Islet precursor cell (in vitro differentiated cells): ENCODE results near the gene NEGR1.

Experiments
- DNase-seq: peaks from one replicate; pipeline ENCODE4 v3.0.0-alpha.2; 2018

Gene NEGR1

DNA sequence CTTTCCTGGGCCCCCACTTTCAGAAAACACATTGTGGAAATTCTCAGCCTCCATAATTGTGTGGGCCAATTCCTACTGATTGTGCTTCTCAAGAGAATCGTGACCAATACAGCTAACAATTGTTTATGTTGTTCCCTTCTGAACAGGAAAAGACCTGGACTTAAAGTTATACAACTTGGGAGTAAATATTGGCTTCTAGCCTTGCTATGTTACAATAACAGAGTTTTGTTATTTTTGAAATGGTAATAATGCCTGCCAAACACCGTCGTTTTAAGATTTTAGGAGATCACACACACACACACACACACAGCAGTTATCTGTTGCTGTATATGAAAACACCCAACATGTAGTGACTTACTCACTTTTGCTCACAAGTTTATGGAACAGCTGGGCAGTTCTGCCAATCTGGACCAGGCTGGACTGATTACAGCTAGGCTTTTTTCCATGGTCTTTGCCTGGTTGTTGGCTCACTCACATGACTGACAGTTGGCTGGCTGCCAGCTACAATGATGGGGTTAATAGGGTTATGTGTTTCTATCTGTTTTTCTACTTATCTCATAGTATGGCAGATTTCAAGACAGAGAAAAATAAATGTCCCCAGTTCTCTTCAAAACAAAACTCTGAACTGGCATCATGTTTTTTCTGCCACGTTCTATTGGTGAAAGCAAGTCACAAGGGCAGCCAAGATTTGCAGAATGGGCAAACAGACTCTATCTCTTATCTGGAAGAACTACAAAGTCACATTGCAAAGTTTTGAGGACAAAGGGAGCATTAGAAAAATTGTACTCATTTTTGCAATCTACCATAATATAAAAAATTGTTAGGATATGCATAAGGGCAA, 447.5 kb downstream of the NEGR1 start:
- no peak for DNase-seq

GRCh38 chr1:71831646-71832045, 450.7 kb downstream of the NEGR1 start:
- DNase-seq = no peak

GRCh38 chr1:71829346-71829745, 453.0 kb downstream of the NEGR1 start:
- DNase-seq = no peak

- peak; percentile 54 for DNase-seq
Observed at GRCh38 chr1:71828431-71829012, 453.8 kb downstream of the NEGR1 start.

DNA sequence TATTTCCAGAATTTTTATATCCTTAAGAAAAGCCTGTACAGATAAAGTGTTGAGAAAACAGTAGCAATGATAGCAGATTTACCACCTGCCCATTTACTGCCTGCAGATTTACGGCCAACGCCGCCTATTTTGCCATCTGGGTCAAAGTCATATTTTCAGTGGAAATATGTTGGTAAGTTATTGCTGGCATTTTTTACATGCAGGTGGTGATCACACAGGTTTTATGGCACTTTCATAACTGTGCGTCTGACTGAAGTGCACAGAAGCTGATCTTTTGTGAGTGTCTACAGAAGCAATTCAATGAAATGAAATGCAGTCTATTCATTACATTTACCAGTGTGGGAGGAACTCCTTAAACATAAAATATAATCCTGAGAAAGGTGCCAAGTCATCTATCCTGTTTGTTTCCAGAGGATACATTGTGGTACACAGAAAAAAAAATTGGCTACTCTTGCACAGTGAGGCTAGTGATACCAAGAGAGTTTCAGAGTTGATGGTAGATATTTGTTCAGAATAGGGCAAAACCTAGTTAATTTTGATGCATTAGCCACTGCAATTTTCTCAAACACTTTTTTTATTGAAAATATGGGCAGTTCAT, 458.5 kb downstream of the NEGR1 start:
- DNase-seq = no peak

DNA sequence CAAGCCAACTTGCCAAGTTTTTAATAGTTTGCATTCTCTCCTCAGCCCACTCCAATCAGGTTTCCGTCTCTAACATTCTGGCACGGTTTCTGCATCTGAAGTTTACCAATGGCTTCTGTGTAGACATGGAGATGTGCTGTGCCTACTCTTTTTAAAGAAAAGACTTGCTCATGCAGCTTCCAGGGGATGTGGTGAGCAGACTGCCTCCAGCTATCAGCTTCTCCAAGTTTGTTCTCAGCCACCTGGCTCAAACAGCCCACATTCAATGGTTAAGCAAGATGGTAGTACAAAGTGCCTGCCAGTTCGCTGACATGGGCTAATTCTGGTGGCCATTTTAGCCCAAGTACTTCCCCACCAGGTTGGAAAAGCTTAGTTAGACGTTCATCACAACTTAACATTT, 465.3 kb downstream of the NEGR1 start:
- no peak for DNase-seq

DNA sequence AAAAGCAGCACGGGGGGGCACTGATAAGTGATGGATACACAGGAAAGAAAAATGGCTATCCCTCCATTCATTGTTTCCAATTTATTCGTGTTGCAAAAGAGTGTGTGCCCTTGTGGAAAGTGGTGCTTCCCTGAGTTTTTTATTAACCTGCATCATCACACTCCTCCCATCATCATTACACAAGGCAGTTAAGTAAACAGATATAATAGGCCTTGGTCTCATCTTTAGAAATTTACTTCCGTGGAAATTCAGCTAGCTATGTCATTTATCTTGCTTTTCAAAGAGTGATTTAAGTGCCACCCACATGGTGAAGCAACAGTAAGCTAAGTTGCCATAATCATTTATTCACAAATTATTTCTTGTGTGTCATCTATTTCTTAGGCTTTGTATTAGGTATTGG, 473.3 kb downstream of the NEGR1 start:
- DNase-seq = no peak

DNA sequence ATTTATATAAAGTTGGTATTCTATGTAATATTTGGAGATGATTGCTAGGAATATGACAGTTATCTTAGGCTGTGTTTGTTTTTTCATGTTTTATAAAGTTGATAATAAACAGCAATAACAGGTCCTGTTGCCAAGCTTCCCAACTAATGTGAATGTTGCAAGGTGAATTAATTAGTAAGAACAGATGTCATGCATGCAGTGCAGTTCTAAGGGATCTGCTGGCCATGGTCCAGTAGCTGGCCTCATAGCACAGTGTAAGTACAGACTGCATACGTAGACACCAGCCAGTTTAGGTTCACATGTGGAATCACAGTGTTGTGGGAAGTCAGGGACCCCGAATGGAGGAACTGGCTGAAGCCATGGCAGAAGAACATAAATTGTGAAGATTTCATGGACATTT, 478.2 kb downstream of the NEGR1 start:
- DNase-seq = no peak

GRCh38 chr1:71796006-71796405, 486.3 kb downstream of the NEGR1 start:
- DNase-seq = peak; percentile 56

- no peak for DNase-seq
Observed at GRCh38 chr1:71792264-71792663, 490.1 kb downstream of the NEGR1 start.

DNA sequence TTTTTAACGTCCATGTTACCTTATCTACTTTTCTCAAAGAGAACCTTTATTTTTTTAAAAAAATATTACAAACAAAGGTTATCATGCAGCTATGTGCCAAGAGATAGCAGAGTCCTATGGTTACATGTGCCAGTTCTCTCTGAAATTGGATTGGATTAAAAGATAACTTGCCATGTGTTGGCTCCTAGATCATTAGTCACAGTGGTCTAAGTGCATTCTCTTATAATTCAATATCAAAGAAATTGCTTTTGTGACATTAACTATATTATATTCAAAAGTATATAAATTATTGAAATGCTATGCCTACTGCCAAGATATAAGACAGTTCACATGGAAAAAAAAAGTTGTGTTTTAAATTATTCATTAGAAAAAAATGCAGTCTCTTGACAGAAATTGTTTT, 494.2 kb downstream of the NEGR1 start:
- DNase-seq = no peak

DNA sequence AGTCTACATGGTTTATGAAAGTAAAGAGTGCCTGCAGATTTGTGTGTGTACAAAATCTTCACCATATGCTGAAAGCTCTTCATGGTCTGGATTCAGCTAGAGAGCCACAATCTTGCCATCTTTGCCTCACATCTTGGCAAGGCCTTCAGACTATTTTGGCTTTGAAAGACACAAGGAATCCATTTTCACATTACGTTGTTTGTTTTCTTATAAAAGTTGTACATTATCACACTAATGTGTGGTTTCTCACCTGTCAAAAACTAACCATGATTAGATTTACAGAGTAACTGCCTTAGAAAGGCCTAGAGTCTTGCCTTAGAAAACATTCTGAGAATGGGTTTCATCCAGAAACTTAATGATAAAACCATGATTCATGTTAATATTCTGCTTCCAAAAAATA, 494.6 kb downstream of the NEGR1 start:
- DNase-seq = no peak

DNA sequence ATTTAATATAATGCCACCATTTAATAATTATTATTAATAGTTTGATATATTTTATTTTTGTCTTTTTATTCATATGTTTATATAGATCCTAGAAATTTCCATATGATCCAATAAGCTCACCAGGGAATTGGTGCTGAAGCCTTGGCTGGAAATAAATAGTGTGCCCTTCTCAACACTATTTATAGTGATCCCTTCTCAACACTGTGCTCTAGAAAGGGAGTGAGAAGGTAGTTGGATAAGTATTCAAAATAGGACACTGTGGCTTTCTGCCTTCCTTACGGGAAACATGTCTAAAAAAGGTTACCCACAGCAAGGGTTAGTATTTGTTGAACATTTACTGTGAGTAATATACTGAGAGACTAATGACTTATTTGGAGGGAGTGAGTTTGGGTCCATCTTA, 496.1 kb downstream of the NEGR1 start:
- no peak for DNase-seq

GRCh38 chr1:71785450-71785849, 496.9 kb downstream of the NEGR1 start:
- no peak for DNase-seq

DNA sequence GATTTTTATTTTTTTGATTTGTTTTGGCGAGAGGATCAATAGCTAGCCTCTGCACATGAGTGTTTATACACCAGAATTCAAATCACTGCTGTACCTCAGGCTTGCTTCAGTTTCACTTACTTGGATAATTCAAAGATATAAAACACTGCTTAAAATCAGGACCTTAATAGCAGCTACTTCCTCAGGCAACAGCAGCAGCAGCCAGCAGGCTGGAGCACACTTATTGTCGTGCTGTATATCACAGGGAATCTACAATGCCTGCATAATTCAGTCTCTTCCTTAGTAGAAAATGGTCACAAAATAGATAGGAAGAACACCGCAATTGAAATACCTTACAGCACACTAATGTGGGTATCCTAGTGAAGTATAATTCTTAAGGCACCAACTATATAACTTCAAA, 497.3 kb downstream of the NEGR1 start:
- no peak for DNase-seq

GRCh38 chr1:71784241-71784640, 498.1 kb downstream of the NEGR1 start:
- no peak for DNase-seq

DNA sequence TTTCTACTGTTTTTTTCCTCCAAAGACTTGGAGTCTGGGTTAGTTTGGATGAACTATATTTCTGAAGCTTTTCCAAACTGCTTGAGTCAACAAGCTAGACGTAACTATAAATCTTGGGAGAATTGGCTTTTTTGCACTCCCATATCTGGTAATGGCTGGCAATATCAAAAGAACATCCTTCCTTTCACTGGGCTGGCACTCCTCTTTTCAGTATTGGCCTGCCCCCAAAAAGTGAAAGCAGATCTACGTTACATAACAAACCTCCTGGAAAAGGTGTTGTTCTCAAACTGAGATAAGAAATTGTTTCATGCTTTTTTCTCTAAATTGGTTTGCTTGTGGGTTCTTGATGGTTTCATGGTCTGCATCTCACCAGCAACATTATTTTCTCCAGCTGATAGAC, 499.3 kb downstream of the NEGR1 start:
- DNase-seq = no peak

DNA sequence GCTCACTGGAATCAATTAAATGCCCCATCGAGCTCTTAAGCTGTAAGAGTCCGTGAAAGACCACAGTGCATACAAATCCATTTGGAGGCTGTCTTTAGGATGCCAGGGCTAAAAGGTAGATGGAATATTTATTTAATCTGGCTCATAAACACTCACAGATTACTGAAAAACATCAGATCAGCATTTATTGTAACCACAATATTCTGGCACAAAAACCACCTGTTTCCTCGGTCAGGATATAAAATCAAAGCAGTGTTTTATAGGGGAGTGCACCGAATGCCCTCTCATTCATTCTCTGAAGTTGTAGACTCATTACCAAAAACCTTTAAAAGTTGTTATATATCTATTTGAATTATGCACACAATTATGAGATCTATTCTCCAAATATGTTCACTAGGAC, 500.9 kb downstream of the NEGR1 start:
- no peak for DNase-seq

DNA sequence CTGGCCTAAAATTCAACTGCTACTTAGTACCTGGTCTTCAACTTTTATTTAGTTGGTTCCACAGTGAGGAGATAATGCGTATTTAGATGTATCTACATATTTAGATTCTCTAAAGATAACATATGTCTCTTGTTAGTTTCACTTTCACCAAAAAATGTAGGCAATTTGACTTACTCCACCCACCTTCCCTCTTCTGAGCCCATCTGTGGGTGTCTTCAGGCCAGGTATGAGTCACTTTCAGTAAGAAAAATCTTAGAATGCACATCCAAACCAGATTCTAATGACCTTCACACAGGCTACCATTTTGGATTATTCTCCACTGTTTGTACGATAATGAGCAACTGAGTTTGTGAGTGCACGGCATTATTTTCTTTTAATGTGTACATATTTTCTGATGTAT, 501.7 kb downstream of the NEGR1 start:
- DNase-seq = no peak

- no peak for DNase-seq
Observed at GRCh38 chr1:71778940-71779339, 503.4 kb downstream of the NEGR1 start.

GRCh38 chr1:71777094-71777493, 505.2 kb downstream of the NEGR1 start:
- DNase-seq = no peak

DNA sequence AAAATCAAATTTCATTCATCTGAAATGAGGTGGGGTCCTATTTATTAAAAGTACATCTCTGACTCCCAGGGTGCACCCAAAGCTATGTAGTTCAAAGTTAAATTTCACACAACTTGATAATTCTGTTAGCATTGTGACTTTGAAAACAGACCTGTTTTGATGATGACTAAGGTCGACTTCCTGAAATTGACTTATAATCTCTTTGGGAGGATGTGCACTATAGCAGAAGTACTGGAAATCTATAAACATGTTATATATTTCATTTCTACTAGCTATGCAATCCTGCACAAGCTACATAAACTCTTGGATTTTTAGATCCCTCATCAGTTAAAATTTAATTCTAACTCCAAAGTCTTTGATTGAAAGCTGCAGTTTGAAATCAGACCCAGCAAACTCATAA, 507.6 kb downstream of the NEGR1 start:
- DNase-seq = no peak

- no peak for DNase-seq
Observed at GRCh38 chr1:71770121-71770520, 512.2 kb downstream of the NEGR1 start.

- no peak for DNase-seq
Observed at GRCh38 chr1:71766748-71767147, 515.6 kb downstream of the NEGR1 start.
